Gastrocnemius medialis (tissue), 4 donors: ENCODE data around the gene MEIOSIN.

Experiments used
- CTCF ChIP-seq, 5 experiments: fragments of 450-650 bp in 3 of 5; fragments of 200-600 bp in 2 of 5; sonication (generic) in 2 of 5; IDR thresholded peaks in 4 of 5; conservative IDR thresholded peaks in 1 of 5; 1 replicate in 4 of 5; 2 replicates in 1 of 5; pipeline ENCODE4 v1.5.1; 2016 to 2019; ENCODE audit warnings: antibody characterized with exemption in 5 of 5, mild to moderate bottlenecking in 3 of 5, moderate library complexity in 3 of 5
- POLR2A ChIP-seq, 2 donors: fragments of 450-650 bp; IDR thresholded peaks; one replicate each; pipeline ENCODE4 v1.6.1; 2017; ENCODE audit warnings: antibody characterized with exemption in 2 of 2, mild to moderate bottlenecking in 2 of 2, moderate library complexity in 2 of 2

GRCh38 chr19:45768655-45768983 lies 35.4 kb downstream of the MEIOSIN start:
- TF ChIP-seq CTCF (IDR thresholded peaks at IDR 0.05 in 4 of 5, conservative IDR thresholded peaks at IDR 0.05 in 1 of 5) (no peak), POLR2A (IDR thresholded peaks at IDR 0.05) (no peak)
